Esophagus squamous epithelium (tissue), 5 donors: ENCODE data around the gene NAT16. TPM values are rescaled to one million over a fixed set of nuclear protein-coding genes. Genes with fewer than 3 reads are reported as not detected.
"Not testable (repeated sequence)": the region's sequence is repeated elsewhere in the genome, so short reads cannot be mapped to it uniquely, and the experiment has no call there.

Experiments
- DNase-seq: peaks from one replicate; lab custom pipeline; 2025; lab: John Stamatoyannopoulos, UW
- H3K27ac ChIP-seq, 4 donors: fragments of 200-600 bp; sonication (generic); one replicate each; pipeline ENCODE4 v1.5.1; 2016 to 2019; ENCODE audit warnings: mild to moderate bottlenecking in 1 of 4
- H3K27me3 ChIP-seq, 4 donors: fragments of 200-600 bp; sonication (generic); 1 replicate in 3 of 4; 2 replicates in 1 of 4; pipeline versions ENCODE4 v1.5.1 to v1.6.0; 2017 to 2021; ENCODE audit warnings: antibody characterized with exemption in 1 of 4
- H3K36me3 ChIP-seq, 3 donors: fragments of 200-600 bp; sonication (generic); one replicate each; pipeline ENCODE4 v1.5.1; 2016 to 2019
- H3K4me1 ChIP-seq, 3 donors: fragments of 200-600 bp; sonication (generic); one replicate each; pipeline ENCODE4 v1.5.1; 2017 to 2019
- H3K4me3 ChIP-seq, 4 donors: fragments of 200-600 bp; sonication (generic); 1 replicate in 3 of 4; 2 replicates in 1 of 4; pipeline ENCODE4 v1.5.1; 2016 to 2019; ENCODE audit warnings: mild to moderate bottlenecking in 2 of 4, moderate library complexity in 1 of 4
- H3K9me3 ChIP-seq, 3 donors: fragments of 200-600 bp; sonication (generic); one replicate each; pipeline ENCODE4 v1.5.1; 2016 to 2019
- CTCF ChIP-seq, 6 experiments: fragments of 450-650 bp in 4 of 6; fragments of 200-600 bp in 2 of 6; sonication (generic) in 2 of 6; IDR thresholded peaks; one replicate each; pipeline ENCODE4 v1.5.1; 2016 to 2019; ENCODE audit warnings: antibody characterized with exemption in 6 of 6, mild to moderate bottlenecking in 4 of 6, moderate library complexity in 4 of 6
- POLR2A ChIP-seq, 4 donors: fragments of 450-650 bp; IDR thresholded peaks; one replicate each; pipeline ENCODE4 v1.6.1; 2017; ENCODE audit warnings: antibody characterized with exemption in 4 of 4, mild to moderate bottlenecking in 4 of 4, moderate library complexity in 3 of 4
- WGBS, 2 donors: methylation state at CpG; one replicate each; pipeline ENCODE4 v1.1.5; 2018; 5-methylcytosine and 5-hydroxymethylcytosine counted together
- intact Hi-C: fragments of 100-400 bp; cut with DNase I; formaldehyde crosslinking; loops from one replicate; pipeline ENCODE4 v1.15.0; 2022
- small RNA-seq, 4 donors: library from RNA; depleted of rRNA; stranded (forward); fragments of <200 nt; gene quantifications; one replicate each; pipeline ENCODE3, GENCODE V24; 2016
- total RNA-seq, 4 donors: library from RNA; depleted of rRNA; stranded (reverse); fragments of >200 nt; gene quantifications; one replicate each; pipeline ENCODE4 v1.1.0, GENCODE V29; 2016
- donor health status: DM: yes; HTN: yes; CAD: no.

NAT16 gene
- total RNA-seq, 4 donors from 2014 or later = not detected

- peaks cover 19 to 74% (median 43%) of the 10 kb centered on the region in 3 donors for H3K4me1 ChIP-seq
- no peaks in the 10 kb centered on the region for H3K27me3 ChIP-seq
- no peaks in the 10 kb centered on the region for H3K9me3 ChIP-seq
- peak overlapping the region; percentile 10 to 62 (median 36) for H3K4me3 ChIP-seq
- TF ChIP-seq POLR2A (IDR thresholded peaks at IDR 0.05) = peak in 1 of 4 donors; percentile 22
- TF ChIP-seq CTCF (IDR thresholded peaks at IDR 0.05) = no peak
- intact Hi-C loops = no loop called here
- H3K36me3 ChIP-seq = no peaks in the 10 kb centered on the region
- no peak for DNase-seq
- WGBS, 2 donors = 24 to 27% methylated on average over 13 to 17 of the region's 17 CpGs
- H3K27ac ChIP-seq = peak overlapping the region; percentile 83 to 95 (median 86)
Observed at GRCh38 chr7:101121991-101122932, 57.8 kb downstream of the NAT16 start.

GRCh38 chr7:101121631-101121990 lies 58.5 kb downstream of the NAT16 start:
- DNase-seq, H3K36me3 ChIP-seq, H3K27me3 ChIP-seq, H3K9me3 ChIP-seq, intact Hi-C loops: not testable (repeated sequence)
- 56 to 81% methylated on average over 8 of the region's 9 CpGs for WGBS, 2 donors
- H3K4me1 ChIP-seq = peaks cover 14 to 68% (median 36%) of the 10 kb centered on the region in 3 donors
- H3K27ac ChIP-seq = peak overlapping the region; percentile 83 to 95 (median 86)
- peak overlapping the region in 2 of 4 donors; percentile 40 to 62 for H3K4me3 ChIP-seq

Small RNAs within 50 kb of the gene (small RNA-seq; reads per million reads assigned to genes)
- 0 reads per million in 4 donors for gene MIR4653

Other genes with a start within 250 kb of the NAT16 start
- under 1 TPM in 1 of 4 donors, not detected in 3; under 0.01 TPM for gene MUC3A, start 230.8 kb downstream of the NAT16 start, total RNA-seq
- gene MUC12, start 210.7 kb downstream of the NAT16 start, total RNA-seq = under 1 TPM in 1 of 4 donors, not detected in 3; 0.11 TPM
- not detected for gene MUC17, start 160.2 kb downstream of the NAT16 start, total RNA-seq
- gene TRIM56, start 94.8 kb downstream of the NAT16 start, total RNA-seq = 10 to 100 TPM; 12.1 to 19.6 (median 13.6) TPM
- 1 to 10 TPM; 1.1 to 4.8 (median 3.1) TPM for gene SERPINE1, start 53.2 kb downstream of the NAT16 start, total RNA-seq
- 100 to 1,000 TPM in 1 of 4 donors, 10 to 100 TPM in 3; 42.7 to 144 (median 64.3) TPM for gene AP1S1, start 25.8 kb downstream of the NAT16 start, total RNA-seq
- gene VGF, start 14.7 kb downstream of the NAT16 start, total RNA-seq = not detected
- not detected for gene MOGAT3, start 20.7 kb upstream of the NAT16 start, total RNA-seq
- gene PLOD3, start 37.3 kb upstream of the NAT16 start, total RNA-seq = 10 to 100 TPM in 2 of 4 donors, 1 to 10 TPM in 2; 2.5 to 14.5 (median 9.7) TPM
- 10 to 100 TPM; 51.3 to 87.9 (median 64.4) TPM for gene ZNHIT1, start 37.9 kb upstream of the NAT16 start, total RNA-seq
- gene CLDN15, start 57.5 kb upstream of the NAT16 start, total RNA-seq = 1 to 10 TPM; 3.1 to 6.7 (median 4.2) TPM
- gene FIS1, start 64.8 kb upstream of the NAT16 start, total RNA-seq = 100 to 1,000 TPM; 127 to 233 (median 145) TPM
- 10 to 100 TPM in 2 of 4 donors, 1 to 10 TPM in 2; 5.8 to 13.5 (median 9.5) TPM for gene IFT22, start 141.5 kb upstream of the NAT16 start, total RNA-seq
- gene COL26A1, start 182.6 kb upstream of the NAT16 start, total RNA-seq = not detected